ENCODE results near the gene AP5S1. TPM values are rescaled to one million over a fixed set of nuclear protein-coding genes. Genes with fewer than 3 reads are reported as not detected.

Gene AP5S1
- total and polyA plus RNA-seq, 2 of the 13 experiments (the other 11 are each of a cell fraction or from before 2014, with no cell fraction given): 7.9 to 23.2 TPM

GRCh38 chr20:3818155-3819151 is 1.9 kb upstream of the AP5S1 start (continued):
- peak in 1 of 2 experiments; percentile 12; a peak in 1 of 4 replicates for TF ChIP-seq NR2F1 (CRISPR knock-in tag; IDR thresholded peaks at IDR 0.05)
- TF ChIP-seq SALL2 (CRISPR knock-in tag; IDR thresholded peaks at IDR 0.05): peak; percentile 50
- peak; percentile 69 for TF ChIP-seq ZNF574 (CRISPR knock-in tag; IDR thresholded peaks at IDR 0.05)
- peak; percentile 88; the same call in 1 of the 2 replicates for TF ChIP-seq SMAD1 (CRISPR knock-in tag; IDR thresholded peaks at IDR 0.05; ENCODE audit: borderline replicate concordance, low read depth)
- peak; percentile 46 for TF ChIP-seq SKI (IDR thresholded peaks at IDR 0.05; ENCODE audit: partially characterized antibody)
- TF ChIP-seq ZNF512 (CRISPR knock-in tag; IDR thresholded peaks at IDR 0.05): no peak
- no peak for TF ChIP-seq ZNF296 (CRISPR knock-in tag; conservative IDR thresholded peaks at IDR 0.05)
- TF ChIP-seq ARID2 (CRISPR knock-in tag; IDR thresholded peaks at IDR 0.05; ENCODE audit: borderline replicate concordance): peak; percentile 28; the same call in 1 of the 2 replicates
- peak; percentile 76; the same call in 1 of the 2 replicates for TF ChIP-seq ZBTB33 (CRISPR knock-in tag; IDR thresholded peaks at IDR 0.05)
- peak; percentile 97 for TF ChIP-seq REPIN1 (CRISPR knock-in tag; IDR thresholded peaks at IDR 0.05; ENCODE audit: borderline replicate concordance, low read depth)
- TF ChIP-seq ATF3 (CRISPR knock-in tag; IDR thresholded peaks at IDR 0.05): peak; percentile 52; the same call in 1 of the 2 replicates
- peak; percentile 71 for TF ChIP-seq PHF8 (CRISPR knock-in tag; IDR thresholded peaks at IDR 0.05)
- peak; percentile 80 for TF ChIP-seq ZNF143 (CRISPR knock-in tag; IDR thresholded peaks at IDR 0.05)
- peak; percentile 55; the same call in 1 of the 2 replicates for TF ChIP-seq ZNF230 (CRISPR knock-in tag; IDR thresholded peaks at IDR 0.05)
- no peak for TF ChIP-seq EZH2 (conservative IDR thresholded peaks at IDR 0.05; ENCODE audit: low read depth, low read length)
- peak; percentile 79; the same call in 1 of the 2 replicates for TF ChIP-seq NFKB2 (CRISPR knock-in tag; IDR thresholded peaks at IDR 0.05; ENCODE audit: borderline replicate concordance)
- no peak for TF ChIP-seq MAF1 (CRISPR knock-in tag; IDR thresholded peaks at IDR 0.05; ENCODE audit: borderline replicate concordance)
- peak; percentile 43 for TF ChIP-seq ZNF704 (CRISPR knock-in tag; IDR thresholded peaks at IDR 0.05; ENCODE audit: borderline replicate concordance)
- no peak for TF ChIP-seq FOXA1 (IDR thresholded peaks at IDR 0.05)
- TF ChIP-seq FOXA1 (CRISPR knock-in tag; IDR thresholded peaks at IDR 0.05): peak; percentile 97

Measured in HepG2 (cell line).